ENCODE data around the gene NME5.

DNA sequence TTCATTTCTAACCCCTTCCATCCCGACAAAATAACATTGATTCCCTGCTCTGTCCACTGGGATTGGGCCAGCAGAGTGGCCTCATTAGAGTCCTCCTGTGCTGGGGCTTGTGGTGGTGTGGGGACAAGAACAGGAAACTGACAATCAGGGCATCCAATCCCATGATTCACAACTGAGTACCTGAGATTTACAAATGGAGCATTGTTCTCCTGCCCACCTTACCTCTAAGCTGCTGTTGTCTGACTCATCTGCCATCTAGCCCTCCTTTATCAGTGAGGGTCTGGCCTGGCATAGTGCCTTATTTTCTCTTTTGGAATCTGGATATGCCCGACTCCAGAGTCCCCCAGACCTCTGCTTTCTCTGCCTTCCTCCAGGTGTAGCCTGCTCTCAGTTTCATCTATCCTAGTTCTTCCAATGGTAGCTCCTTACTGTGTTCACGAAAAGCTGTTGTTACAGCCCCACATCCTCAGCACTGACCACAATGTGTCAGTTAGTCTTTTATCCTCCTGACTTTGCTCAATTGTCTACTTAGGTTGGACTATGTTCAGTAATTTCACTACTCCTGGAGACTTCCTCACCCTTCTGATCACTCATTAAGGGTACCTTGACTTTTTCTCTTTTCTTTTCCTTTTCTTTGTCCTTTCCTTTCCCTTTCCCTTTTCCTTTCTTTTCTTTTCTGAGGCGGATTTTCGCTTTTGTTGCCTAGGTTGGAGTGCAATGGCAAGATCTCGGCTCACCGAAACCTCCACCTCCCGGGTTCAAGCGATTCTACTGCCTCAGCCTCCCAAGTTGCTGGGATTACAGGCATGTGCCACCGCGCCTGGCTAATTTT lies 42.0 kb downstream of the NME5 start:
- TF ChIP-seq, protein P1, sequence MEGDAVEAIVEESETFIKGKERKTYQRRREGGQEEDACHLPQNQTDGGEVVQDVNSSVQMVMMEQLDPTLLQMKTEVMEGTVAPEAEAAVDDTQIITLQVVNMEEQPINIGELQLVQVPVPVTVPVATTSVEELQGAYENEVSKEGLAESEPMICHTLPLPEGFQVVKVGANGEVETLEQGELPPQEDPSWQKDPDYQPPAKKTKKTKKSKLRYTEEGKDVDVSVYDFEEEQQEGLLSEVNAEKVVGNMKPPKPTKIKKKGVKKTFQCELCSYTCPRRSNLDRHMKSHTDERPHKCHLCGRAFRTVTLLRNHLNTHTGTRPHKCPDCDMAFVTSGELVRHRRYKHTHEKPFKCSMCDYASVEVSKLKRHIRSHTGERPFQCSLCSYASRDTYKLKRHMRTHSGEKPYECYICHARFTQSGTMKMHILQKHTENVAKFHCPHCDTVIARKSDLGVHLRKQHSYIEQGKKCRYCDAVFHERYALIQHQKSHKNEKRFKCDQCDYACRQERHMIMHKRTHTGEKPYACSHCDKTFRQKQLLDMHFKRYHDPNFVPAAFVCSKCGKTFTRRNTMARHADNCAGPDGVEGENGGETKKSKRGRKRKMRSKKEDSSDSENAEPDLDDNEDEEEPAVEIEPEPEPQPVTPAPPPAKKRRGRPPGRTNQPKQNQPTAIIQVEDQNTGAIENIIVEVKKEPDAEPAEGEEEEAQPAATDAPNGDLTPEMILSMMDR (IDR thresholded peaks at IDR 0.05) = no peak
- TF ChIP-seq POLR2A (IDR thresholded peaks at IDR 0.05) = no peak

Data from testis (tissue), 2 donors.